Activated CD4-positive, alpha-beta memory T cell treated with anti-CD3 and anti-CD28 coated beads for 36 hours (primary cell): ENCODE results near the gene CCNJL. TPM values are rescaled to one million over a fixed set of nuclear protein-coding genes. Genes with fewer than 3 reads are reported as not detected.

Experiments
- CTCF ChIA-PET: fragments of 350-600 bp; sonication (Branson Sonifier 250); formaldehyde crosslinking; loops from one replicate; lab custom pipeline; 2021; ENCODE audit warnings: antibody characterized with exemption, inconsistent platforms; lab: Charles Lee
- POLR2A ChIA-PET: fragments of 350-600 bp; sonication (Branson Sonifier 250); formaldehyde crosslinking; loops from one replicate; lab custom pipeline; 2021; ENCODE audit warnings: antibody characterized with exemption; lab: Charles Lee
- DNase-seq: peaks from one replicate; pipeline ENCODE4 v3.0.0-alpha.2; 2020
- H3K27ac Mint-ChIP-seq: one replicate; pipeline ENCODE4 v1.8.0; 2021; ENCODE audit warnings: mixed read lengths
- H3K27me3 Mint-ChIP-seq: one replicate; pipeline ENCODE4 v1.8.0; 2021; ENCODE audit warnings: mixed read lengths
- H3K36me3 Mint-ChIP-seq: one replicate; pipeline ENCODE4 v1.8.0; 2021; ENCODE audit warnings: mixed read lengths
- H3K4me1 Mint-ChIP-seq: one replicate; pipeline ENCODE4 v1.8.0; 2021; ENCODE audit warnings: low read depth, mixed read lengths
- H3K4me3 Mint-ChIP-seq: one replicate; pipeline ENCODE4 v1.8.0; 2021; ENCODE audit warnings: mild to moderate bottlenecking, mixed read lengths
- H3K9me3 Mint-ChIP-seq: one replicate; pipeline ENCODE4 v1.8.0; 2021; ENCODE audit warnings: mixed read lengths
- intact Hi-C: fragments of 100-400 bp; cut with micrococcal nuclease; formaldehyde crosslinking; loops from one replicate; pipeline ENCODE4 v1.15.1; 2023
- total RNA-seq, 2 experiments: library from RNA; stranded (reverse); gene quantifications; one replicate each; pipeline ENCODE4 v1.2.3, GENCODE V29; 2021

CCNJL gene
- total RNA-seq, 2 experiments from 2014 or later: not detected

DNA sequence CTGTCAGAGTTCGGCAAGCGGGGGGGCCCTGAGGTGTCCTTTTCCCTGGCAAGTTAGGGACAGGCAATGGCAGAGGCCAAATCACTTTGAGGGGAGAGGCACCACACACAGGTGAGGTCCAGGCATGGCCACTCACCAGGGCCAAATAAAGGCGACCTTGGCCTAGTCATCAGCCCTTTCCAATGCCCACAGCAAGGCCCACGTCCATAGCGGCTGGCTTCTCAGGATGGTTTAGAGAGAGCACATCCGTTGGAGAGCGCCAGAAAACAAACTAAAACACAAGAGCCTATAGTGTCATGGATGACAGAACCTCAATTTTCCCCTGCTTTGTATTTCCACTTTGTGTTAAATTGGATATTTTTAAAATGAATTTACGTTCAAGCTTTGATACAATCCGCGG is 7.0 kb downstream of the CCNJL start:
- H3K27ac Mint-ChIP-seq: no peak overlapping the region
- ChIA-PET POLR2A (no interaction called here), CTCF (no interaction called here)
- H3K4me3 Mint-ChIP-seq: no peak overlapping the region
- no peaks in the 10 kb centered on the region for H3K9me3 Mint-ChIP-seq
- intact Hi-C loops: no loop called here
- H3K36me3 Mint-ChIP-seq: no peaks in the 10 kb centered on the region
- no peaks in the 10 kb centered on the region for H3K4me1 Mint-ChIP-seq
- DNase-seq: no peak
- peaks cover 34% of the 10 kb centered on the region for H3K27me3 Mint-ChIP-seq

DNA sequence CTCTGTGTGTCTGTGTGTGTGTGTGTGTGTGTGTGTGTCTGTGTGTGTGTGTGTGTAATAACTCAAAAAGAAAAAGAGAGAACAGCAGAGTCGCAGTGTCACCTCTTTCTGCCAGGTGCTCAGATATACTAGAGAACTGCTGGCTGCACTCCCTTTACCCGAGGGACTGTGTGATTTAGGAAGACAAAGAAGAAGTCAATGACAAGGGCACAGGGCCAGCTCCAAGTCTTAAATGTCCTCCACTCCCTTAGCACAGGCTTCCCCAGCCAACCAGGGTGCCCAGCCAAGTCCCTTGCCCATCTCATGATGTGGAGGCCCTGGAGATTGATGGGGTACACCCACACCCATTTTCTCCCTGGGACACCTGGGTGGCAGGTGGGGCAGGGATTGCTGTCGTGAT is 8.7 kb downstream of the CCNJL start:
- H3K27me3 Mint-ChIP-seq: peaks cover 26% of the 10 kb centered on the region
- DNase-seq: no peak
- no peaks in the 10 kb centered on the region for H3K4me1 Mint-ChIP-seq
- intact Hi-C loops: no loop called here
- ChIA-PET POLR2A (no interaction called here), CTCF (no interaction called here)
- H3K9me3 Mint-ChIP-seq: no peaks in the 10 kb centered on the region
- H3K27ac Mint-ChIP-seq: no peak overlapping the region
- H3K36me3 Mint-ChIP-seq: no peaks in the 10 kb centered on the region
- no peak overlapping the region for H3K4me3 Mint-ChIP-seq

GRCh38 chr5:160298189-160298588 is 14.2 kb downstream of the CCNJL start:
- H3K27me3 Mint-ChIP-seq: peaks cover 6% of the 10 kb centered on the region
- H3K4me1 Mint-ChIP-seq: no peaks in the 10 kb centered on the region
- POLR2A ChIA-PET: no interaction called here
- no peaks in the 10 kb centered on the region for H3K36me3 Mint-ChIP-seq
- intact Hi-C loops: no loop called here
- H3K4me3 Mint-ChIP-seq: no peak overlapping the region
- DNase-seq: no peak
- CTCF ChIA-PET: no interaction called here
- H3K9me3 Mint-ChIP-seq: no peaks in the 10 kb centered on the region
- no peak overlapping the region for H3K27ac Mint-ChIP-seq

- H3K27me3 Mint-ChIP-seq: peaks cover 5% of the 10 kb centered on the region
- CTCF ChIA-PET: no interaction called here
- H3K36me3 Mint-ChIP-seq: no peaks in the 10 kb centered on the region
These were observed 14.6 kb downstream of the CCNJL start for GRCh38 chr5:160297776-160298175.

DNA sequence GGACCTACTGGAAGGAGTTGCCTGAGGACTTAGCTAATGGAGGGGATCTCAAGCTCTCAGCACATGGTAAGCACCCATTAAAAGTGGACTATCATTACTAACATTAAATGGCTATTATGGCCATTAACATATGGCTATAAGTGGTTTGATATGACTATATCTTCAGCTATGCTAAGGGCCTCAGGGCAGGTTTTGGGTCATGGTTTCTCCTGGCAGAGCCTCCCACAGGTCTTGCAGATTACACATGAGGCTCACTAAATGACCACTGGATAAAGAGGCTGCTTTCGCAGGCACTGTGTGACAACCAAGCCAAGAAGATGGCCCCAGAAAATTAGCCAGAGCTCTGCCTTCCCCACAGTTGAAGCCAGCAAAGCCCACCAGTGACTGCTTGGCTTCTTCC is 15.4 kb downstream of the CCNJL start:
- Mint-ChIP-seq H3K4me3 (no peak overlapping the region), H3K27me3 (peaks cover 4% of the 10 kb centered on the region), H3K9me3 (no peaks in the 10 kb centered on the region), H3K27ac (no peak overlapping the region), H3K36me3 (no peaks in the 10 kb centered on the region), H3K4me1 (no peaks in the 10 kb centered on the region)
- CTCF ChIA-PET: no interaction called here
- POLR2A ChIA-PET: no interaction called here
- no peak for DNase-seq
- intact Hi-C loops: no loop called here

More at GRCh38 chr5:160297776-160298175, 14.6 kb downstream of the CCNJL start:
- intact Hi-C loops: no loop called here
- H3K27ac Mint-ChIP-seq: no peak overlapping the region
- no peaks in the 10 kb centered on the region for H3K4me1 Mint-ChIP-seq
- no peak for DNase-seq
- no peaks in the 10 kb centered on the region for H3K9me3 Mint-ChIP-seq
- no peak overlapping the region for H3K4me3 Mint-ChIP-seq
- POLR2A ChIA-PET: no interaction called here

GRCh38 chr5:160296496-160296895 is 15.9 kb downstream of the CCNJL start:
- CTCF ChIA-PET: no interaction called here
- no peaks in the 10 kb centered on the region for H3K36me3 Mint-ChIP-seq
- no peak overlapping the region for H3K27ac Mint-ChIP-seq
- POLR2A ChIA-PET: no interaction called here
- H3K4me1 Mint-ChIP-seq: no peaks in the 10 kb centered on the region
- H3K9me3 Mint-ChIP-seq: no peaks in the 10 kb centered on the region
- no peak overlapping the region for H3K4me3 Mint-ChIP-seq
- no peak for DNase-seq
- peaks cover 4% of the 10 kb centered on the region for H3K27me3 Mint-ChIP-seq
- intact Hi-C loops: no loop called here

- ChIA-PET CTCF (no interaction called here), POLR2A (no interaction called here)
- Mint-ChIP-seq H3K36me3 (no peaks in the 10 kb centered on the region), H3K27ac (no peak overlapping the region), H3K4me3 (no peak overlapping the region), H3K4me1 (no peaks in the 10 kb centered on the region), H3K27me3 (peaks cover 3% of the 10 kb centered on the region), H3K9me3 (no peaks in the 10 kb centered on the region)
- intact Hi-C loops: no loop called here
- DNase-seq: no peak
These were observed 18.3 kb downstream of the CCNJL start for GRCh38 chr5:160293901-160294561.

- H3K27me3 Mint-ChIP-seq: peaks cover 5% of the 10 kb centered on the region
- H3K36me3 Mint-ChIP-seq: no peaks in the 10 kb centered on the region
- CTCF ChIA-PET: no interaction called here
- no peaks in the 10 kb centered on the region for H3K4me1 Mint-ChIP-seq
- intact Hi-C loops: no loop called here
- no peak overlapping the region for H3K4me3 Mint-ChIP-seq
- no peak overlapping the region for H3K27ac Mint-ChIP-seq
- no peaks in the 10 kb centered on the region for H3K9me3 Mint-ChIP-seq
- POLR2A ChIA-PET: no interaction called here
- DNase-seq: no peak
These were observed 19.0 kb downstream of the CCNJL start for GRCh38 chr5:160293386-160293785.

DNA sequence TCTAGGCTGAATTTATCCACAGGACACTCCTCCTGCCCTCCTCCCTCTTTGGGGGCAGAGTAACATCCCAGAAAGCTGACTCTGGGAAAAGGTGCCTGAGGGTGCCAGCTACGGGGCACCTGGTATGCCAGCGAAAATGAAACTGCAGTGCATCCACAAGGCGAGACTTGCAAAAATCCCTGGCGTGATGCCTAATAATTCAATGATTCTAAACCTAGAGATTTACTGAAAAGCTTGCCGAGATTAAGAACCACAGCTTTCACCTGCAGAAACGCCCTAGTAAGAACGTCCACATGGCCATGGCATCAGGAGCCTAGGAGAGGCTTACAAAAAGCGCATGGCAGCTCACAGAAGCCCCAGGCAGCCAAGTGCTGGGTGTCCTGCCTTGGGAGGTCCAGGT is 20.9 kb downstream of the CCNJL start:
- POLR2A ChIA-PET: no interaction called here
- Mint-ChIP-seq H3K27ac (no peak overlapping the region), H3K27me3 (peaks cover 7% of the 10 kb centered on the region), H3K36me3 (no peaks in the 10 kb centered on the region), H3K4me3 (no peak overlapping the region), H3K9me3 (no peaks in the 10 kb centered on the region), H3K4me1 (no peaks in the 10 kb centered on the region)
- CTCF ChIA-PET: no interaction called here
- DNase-seq: no peak
- intact Hi-C loops: no loop called here

DNA sequence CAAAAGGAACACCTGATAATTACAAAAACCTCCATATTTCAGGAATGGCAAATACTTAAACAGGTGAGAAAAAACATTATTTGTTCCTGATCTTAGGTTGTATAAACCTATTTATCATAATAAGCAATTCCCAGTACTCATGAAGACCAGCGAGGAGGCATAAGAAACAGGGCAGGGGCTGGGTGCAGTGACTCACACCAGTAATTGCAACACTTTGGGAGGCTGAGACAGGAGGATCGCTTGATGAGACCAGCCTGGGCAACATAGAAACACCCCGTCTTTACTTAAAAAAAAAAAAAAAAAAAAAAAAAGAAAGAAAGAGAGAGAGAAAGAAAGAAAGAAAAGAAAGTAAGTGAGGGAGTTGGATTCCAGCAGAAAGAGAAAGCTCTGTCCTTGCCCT is 21.6 kb downstream of the CCNJL start:
- Mint-ChIP-seq H3K27ac (no peak overlapping the region), H3K4me1 (no peaks in the 10 kb centered on the region), H3K4me3 (no peak overlapping the region), H3K9me3 (no peaks in the 10 kb centered on the region), H3K27me3 (peaks cover 7% of the 10 kb centered on the region), H3K36me3 (no peaks in the 10 kb centered on the region)
- DNase-seq: no peak
- intact Hi-C loops: no loop called here
- POLR2A ChIA-PET: no interaction called here
- CTCF ChIA-PET: no interaction called here

DNA sequence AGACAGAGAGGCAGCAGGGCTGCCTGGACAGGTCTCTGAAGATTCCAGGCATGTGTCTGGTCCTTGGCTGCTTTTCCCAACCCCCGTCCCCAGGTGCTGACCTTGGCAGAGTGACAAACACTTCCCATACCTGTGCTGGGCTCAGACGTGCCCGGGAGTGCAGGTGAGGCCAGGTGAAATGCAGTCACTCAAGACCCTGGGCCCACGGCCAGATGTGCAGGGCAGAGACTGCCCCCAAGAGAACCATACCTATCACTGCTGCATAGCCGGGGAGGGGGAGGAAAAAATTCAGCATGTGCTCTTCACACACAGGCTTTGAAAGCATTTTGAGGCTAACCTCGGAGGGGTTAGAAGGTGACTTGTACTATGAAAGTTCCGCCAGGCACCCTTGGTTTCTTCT is 22.6 kb downstream of the CCNJL start:
- no peaks in the 10 kb centered on the region for H3K36me3 Mint-ChIP-seq
- intact Hi-C loops: no loop called here
- POLR2A ChIA-PET: no interaction called here
- CTCF ChIA-PET: no interaction called here
- no peaks in the 10 kb centered on the region for H3K9me3 Mint-ChIP-seq
- no peak for DNase-seq
- H3K4me3 Mint-ChIP-seq: no peak overlapping the region
- H3K27me3 Mint-ChIP-seq: peaks cover 11% of the 10 kb centered on the region
- no peak overlapping the region for H3K27ac Mint-ChIP-seq
- H3K4me1 Mint-ChIP-seq: no peaks in the 10 kb centered on the region

GRCh38 chr5:160289356-160289651 is 23.1 kb downstream of the CCNJL start:
- intact Hi-C loops: no loop called here
- no peak for DNase-seq
- H3K27ac Mint-ChIP-seq: no peak overlapping the region

GRCh38 chr5:160287378-160288051 is 24.8 kb downstream of the CCNJL start:
- Mint-ChIP-seq H3K36me3 (no peaks in the 10 kb centered on the region), H3K4me3 (no peak overlapping the region), H3K27ac (no peak overlapping the region), H3K9me3 (no peaks in the 10 kb centered on the region), H3K27me3 (peaks cover 11% of the 10 kb centered on the region), H3K4me1 (no peaks in the 10 kb centered on the region)
- no peak for DNase-seq
- ChIA-PET CTCF (no interaction called here), POLR2A (no interaction called here)
- intact Hi-C loops: no loop called here

More at GRCh38 chr5:160289356-160289651, 23.1 kb downstream of the CCNJL start:
- ChIA-PET CTCF (no interaction called here), POLR2A (no interaction called here)
- no peaks in the 10 kb centered on the region for H3K9me3 Mint-ChIP-seq
- H3K27me3 Mint-ChIP-seq: peaks cover 11% of the 10 kb centered on the region
- H3K36me3 Mint-ChIP-seq: no peaks in the 10 kb centered on the region
- H3K4me1 Mint-ChIP-seq: no peaks in the 10 kb centered on the region
- no peak overlapping the region for H3K4me3 Mint-ChIP-seq
